ENCODE results near the gene PRKCD. TPM values are rescaled to one million over a fixed set of nuclear protein-coding genes. Genes with fewer than 3 reads are reported as not detected.

Gene PRKCD
- total RNA-seq, 1 experiment from 2014 or later, result 9.6 TPM

DNA sequence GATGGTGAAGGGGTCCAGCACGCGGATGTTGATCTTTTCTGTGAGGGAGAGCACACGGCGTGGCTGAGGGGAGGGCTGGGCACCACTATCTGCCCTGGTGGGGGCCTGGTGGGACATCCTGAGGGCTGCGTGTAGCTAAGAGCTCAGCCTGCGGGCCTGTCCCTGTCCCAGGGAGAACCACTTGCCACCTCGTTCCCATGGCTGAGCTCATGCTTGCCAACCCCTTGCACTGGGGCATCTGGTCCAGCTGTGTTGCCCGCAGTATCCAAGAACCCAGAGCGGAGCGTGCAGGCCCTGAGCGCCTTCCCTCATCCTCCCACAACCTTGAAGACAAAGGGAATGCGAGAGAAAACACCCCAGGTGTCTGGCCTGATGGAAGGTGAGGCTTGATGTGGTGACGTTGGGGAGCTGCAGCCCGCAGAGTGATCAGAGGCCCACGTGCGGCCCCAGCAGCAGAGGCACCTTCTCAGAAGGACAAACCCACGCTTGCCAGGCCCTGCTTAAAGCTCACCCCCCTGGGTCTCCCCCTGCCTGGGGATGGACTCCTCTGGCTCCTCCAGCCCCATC lies 65.9 kb downstream of the PRKCD start:
- ChIA-PET POLR2A (interaction anchor here (0.8 kb wide), 1 partner anchor 124 kb away, joined by 3 read pairs; no protein-coding TSS in a partner anchor), CTCF (interaction anchor here (0.8 to 1.0 kb wide), 2 partner anchors 8 to 92 kb away, joined by 3 to 4 read pairs; no protein-coding TSS in a partner anchor)
- Mint-ChIP-seq H3K36me3 (ENCODE audit: insufficient read depth, unreplicated experiment) (peaks cover 86% of the 10 kb centered on the region), H3K4me1 (ENCODE audit: insufficient read depth, unreplicated experiment) (no peaks in the 10 kb centered on the region), H3K4me3 (ENCODE audit: unreplicated experiment) (no peak overlapping the region), H3K27ac (ENCODE audit: low read depth, unreplicated experiment) (no peak overlapping the region), H3K27me3 (ENCODE audit: insufficient read depth, unreplicated experiment) (no peaks in the 10 kb centered on the region), H3K9me3 (ENCODE audit: unreplicated experiment) (no peaks in the 10 kb centered on the region)
- DNase-seq (ENCODE audit: unreplicated experiment), result no peak
- no TSS peak for BruUV-seq (replicated peaks)
- TF ChIP-seq, protein P1, sequence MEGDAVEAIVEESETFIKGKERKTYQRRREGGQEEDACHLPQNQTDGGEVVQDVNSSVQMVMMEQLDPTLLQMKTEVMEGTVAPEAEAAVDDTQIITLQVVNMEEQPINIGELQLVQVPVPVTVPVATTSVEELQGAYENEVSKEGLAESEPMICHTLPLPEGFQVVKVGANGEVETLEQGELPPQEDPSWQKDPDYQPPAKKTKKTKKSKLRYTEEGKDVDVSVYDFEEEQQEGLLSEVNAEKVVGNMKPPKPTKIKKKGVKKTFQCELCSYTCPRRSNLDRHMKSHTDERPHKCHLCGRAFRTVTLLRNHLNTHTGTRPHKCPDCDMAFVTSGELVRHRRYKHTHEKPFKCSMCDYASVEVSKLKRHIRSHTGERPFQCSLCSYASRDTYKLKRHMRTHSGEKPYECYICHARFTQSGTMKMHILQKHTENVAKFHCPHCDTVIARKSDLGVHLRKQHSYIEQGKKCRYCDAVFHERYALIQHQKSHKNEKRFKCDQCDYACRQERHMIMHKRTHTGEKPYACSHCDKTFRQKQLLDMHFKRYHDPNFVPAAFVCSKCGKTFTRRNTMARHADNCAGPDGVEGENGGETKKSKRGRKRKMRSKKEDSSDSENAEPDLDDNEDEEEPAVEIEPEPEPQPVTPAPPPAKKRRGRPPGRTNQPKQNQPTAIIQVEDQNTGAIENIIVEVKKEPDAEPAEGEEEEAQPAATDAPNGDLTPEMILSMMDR (IDR thresholded peaks at IDR 0.05; ENCODE audit: unreplicated experiment), result no peak
- intact Hi-C loops (cut with micrococcal nuclease), result no loop called here

DNA sequence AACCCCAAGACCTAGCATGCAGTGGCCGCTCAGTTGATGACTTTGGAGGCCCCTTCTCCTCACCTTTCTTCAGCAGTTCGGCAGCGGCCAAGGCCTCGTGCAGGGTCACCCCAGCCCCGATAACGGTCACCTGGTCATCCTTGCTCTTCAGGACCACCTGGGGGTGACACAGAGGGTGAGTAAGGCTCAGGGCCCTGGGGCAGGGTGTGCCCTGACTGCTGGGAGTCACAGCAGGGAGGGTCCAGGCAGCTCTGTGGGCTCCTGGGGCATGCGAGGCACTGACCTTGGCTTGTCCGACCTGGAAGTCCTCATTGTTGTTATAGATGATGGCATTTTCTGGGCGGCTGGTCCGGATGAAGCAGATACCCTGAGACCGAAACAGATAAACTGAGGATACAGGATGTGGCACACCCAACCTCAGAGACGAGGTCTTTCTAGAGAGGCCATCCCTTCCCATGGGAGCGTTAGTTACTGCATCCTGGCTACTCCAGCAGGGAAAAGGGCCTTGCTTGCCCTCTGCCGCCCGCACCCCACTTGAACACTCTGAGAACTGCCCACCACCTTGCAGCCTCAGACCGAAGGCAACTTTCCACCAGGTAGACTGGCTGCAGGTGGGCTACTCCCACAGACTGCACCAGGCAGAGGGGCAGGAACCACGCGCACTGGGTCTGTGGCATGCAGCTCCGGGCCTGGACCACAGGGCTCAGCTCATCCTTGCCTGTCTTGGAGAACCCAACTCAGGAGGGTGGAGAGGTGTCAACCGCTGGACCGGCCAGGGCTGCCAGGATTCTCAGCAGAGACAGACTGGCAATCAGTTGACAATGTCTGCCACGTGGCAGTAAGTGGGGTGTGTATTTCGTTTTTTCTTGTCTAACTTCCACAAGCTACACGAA lies 67.2 kb downstream of the PRKCD start:
- Mint-ChIP-seq H3K36me3 (ENCODE audit: insufficient read depth, unreplicated experiment) (peaks cover 86% of the 10 kb centered on the region), H3K4me3 (ENCODE audit: unreplicated experiment) (no peak overlapping the region), H3K9me3 (ENCODE audit: unreplicated experiment) (no peaks in the 10 kb centered on the region), H3K27ac (ENCODE audit: low read depth, unreplicated experiment) (no peak overlapping the region), H3K27me3 (ENCODE audit: insufficient read depth, unreplicated experiment) (no peaks in the 10 kb centered on the region), H3K4me1 (ENCODE audit: insufficient read depth, unreplicated experiment) (no peaks in the 10 kb centered on the region)
- BruUV-seq (replicated peaks), result no TSS peak
- TF ChIP-seq, protein P1 (IDR thresholded peaks at IDR 0.05; ENCODE audit: unreplicated experiment), result no peak
- ChIA-PET CTCF (interaction anchor here (0.5 to 1.7 kb wide), 4 partner anchors 8 to 96 kb away, joined by 3 to 8 read pairs (median 6); no protein-coding TSS in a partner anchor), POLR2A (interaction anchor here (0.8 kb wide), 1 partner anchor 122 kb away, joined by 3 read pairs; no protein-coding TSS in a partner anchor)
- DNase-seq (ENCODE audit: unreplicated experiment), result no peak
- intact Hi-C loops (cut with micrococcal nuclease), result no loop called here

DNA sequence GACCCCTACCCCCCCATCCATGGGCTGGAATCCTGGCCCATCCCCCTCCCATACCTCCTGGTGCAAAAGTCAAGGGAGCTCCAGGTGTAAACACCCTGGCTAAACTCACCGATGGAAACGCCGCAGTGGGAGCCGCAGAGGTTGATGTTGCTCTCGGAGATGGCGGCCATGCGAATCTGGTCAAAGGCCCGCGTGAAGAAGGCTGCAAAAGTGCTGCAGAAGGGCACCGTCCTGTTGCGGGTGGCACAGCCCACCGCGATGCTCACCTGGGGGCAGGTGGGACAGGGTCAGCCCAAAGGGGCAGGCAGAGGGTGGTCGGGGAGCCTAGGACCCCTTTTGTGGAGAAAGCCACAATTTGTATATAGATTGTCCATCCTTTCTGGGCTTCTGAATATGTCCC lies 68.2 kb downstream of the PRKCD start:
- ChIA-PET CTCF (interaction anchor here (0.6 to 1.7 kb wide), 3 partner anchors 9 to 1094 kb away, joined by 4 to 8 read pairs (median 7); no protein-coding TSS in a partner anchor), POLR2A (no interaction called here)

More for the DNA sequence above, 68.2 kb downstream of the PRKCD start:
- H3K4me1 Mint-ChIP-seq (ENCODE audit: insufficient read depth, unreplicated experiment), result no peaks in the 10 kb centered on the region
- no peaks in the 10 kb centered on the region for H3K27me3 Mint-ChIP-seq (ENCODE audit: insufficient read depth, unreplicated experiment)
- intact Hi-C loops (cut with micrococcal nuclease), result no loop called here
- H3K36me3 Mint-ChIP-seq (ENCODE audit: insufficient read depth, unreplicated experiment), result peaks cover 90% of the 10 kb centered on the region
- no peaks in the 10 kb centered on the region for H3K9me3 Mint-ChIP-seq (ENCODE audit: unreplicated experiment)
- no peak overlapping the region for H3K27ac Mint-ChIP-seq (ENCODE audit: low read depth, unreplicated experiment)
- DNase-seq (ENCODE audit: unreplicated experiment), result no peak
- no TSS peak for BruUV-seq (replicated peaks)
- H3K4me3 Mint-ChIP-seq (ENCODE audit: unreplicated experiment), result no peak overlapping the region
- TF ChIP-seq, protein P1 (IDR thresholded peaks at IDR 0.05; ENCODE audit: unreplicated experiment), result no peak
